ENCODE results near the gene ABTB2.

- TF ChIP-seq CTCF (IDR thresholded peaks at IDR 0.05; ENCODE audit: borderline replicate concordance, extremely low read depth, low read length, poor library complexity, severe bottlenecking) (no peak), EZH2 (IDR thresholded peaks at IDR 0.05; ENCODE audit: borderline replicate concordance, low read depth, low read length, severe bottlenecking) (no peak)
Measured at GRCh38 chr11:34351687-34352469, 5.9 kb downstream of the ABTB2 start.

All from DND-41 (cell line).